ENCODE measurements around the gene RGS10. TPM values are rescaled to one million over a fixed set of nuclear protein-coding genes. Genes with fewer than 3 reads are reported as not detected.
A peak's percentile ranks its signal among the peaks of the same experiment; 100 is the strongest.
"Not testable (repeated sequence)": the region's sequence is repeated elsewhere in the genome, so short reads cannot be mapped to it uniquely, and the experiment has no call there.

Gene RGS10
- total RNA-seq (2014; rRNA removed; shearing (Covaris generic)), result 21.5 and 22.9 TPM in 2 replicates

GRCh38 chr10:119542357-119542987 lies at the start of gene RGS10:
RGS10 (minus strand) TSS chr10:119542719; CDS start chr10:119542638, 81 bp downstream.
- DNase-seq (ENCODE audit: low read depth), result peak; percentile 71

- no peak for DNase-seq (ENCODE audit: low read depth)
Measured at GRCh38 chr10:119588071-119588470, 45.6 kb upstream of the RGS10 start.

GRCh38 chr10:119578355-119578754 lies 35.8 kb upstream of the RGS10 start:
- DNase-seq (ENCODE audit: low read depth), result no peak

- no peak for DNase-seq (ENCODE audit: low read depth)
Measured at GRCh38 chr10:119575991-119576390, 33.5 kb upstream of the RGS10 start.

GRCh38 chr10:119575506-119575905 lies 33.0 kb upstream of the RGS10 start:
- peak; percentile 14 for DNase-seq (ENCODE audit: low read depth)

GRCh38 chr10:119567978-119568377 lies 25.5 kb upstream of the RGS10 start:
- DNase-seq (ENCODE audit: low read depth), result no peak

GRCh38 chr10:119562097-119562496 lies 19.6 kb upstream of the RGS10 start:
- no peak for DNase-seq (ENCODE audit: low read depth)

- not testable (repeated sequence) for DNase-seq (ENCODE audit: low read depth)
Measured at GRCh38 chr10:119559511-119559910, 17.0 kb upstream of the RGS10 start.

- not testable (repeated sequence) for DNase-seq (ENCODE audit: low read depth)
Measured at GRCh38 chr10:119556081-119556480, 13.6 kb upstream of the RGS10 start.

- no peak for DNase-seq (ENCODE audit: low read depth)
Measured at GRCh38 chr10:119555178-119555784, 12.8 kb upstream of the RGS10 start.

- no peak for DNase-seq (ENCODE audit: low read depth)
Measured at GRCh38 chr10:119550827-119551226, 8.3 kb upstream of the RGS10 start.

GRCh38 chr10:119549247-119549999 lies 6.9 kb upstream of the RGS10 start:
- DNase-seq (ENCODE audit: low read depth), result no peak

- DNase-seq (ENCODE audit: low read depth), result peak; percentile 31
Measured at GRCh38 chr10:119546009-119546408, 3.5 kb upstream of the RGS10 start.

- no peak for DNase-seq (ENCODE audit: low read depth)
Measured at GRCh38 chr10:119545310-119545709, 2.8 kb upstream of the RGS10 start.

- no peak for DNase-seq (ENCODE audit: low read depth)
Measured at GRCh38 chr10:119543814-119544642, 1.5 kb upstream of the RGS10 start.

GRCh38 chr10:119542988-119543813 lies 682 bp upstream of the RGS10 start:
- DNase-seq (ENCODE audit: low read depth), result peak; percentile 33

GRCh38 chr10:119541459-119542356 lies 811 bp downstream of the RGS10 start:
- DNase-seq (ENCODE audit: low read depth), result no peak

GRCh38 chr10:119541046-119541445 lies 1.5 kb downstream of the RGS10 start:
- no peak for DNase-seq (ENCODE audit: low read depth)

GRCh38 chr10:119540038-119540437 lies 2.5 kb downstream of the RGS10 start:
- DNase-seq (ENCODE audit: low read depth), result no peak

- no peak for DNase-seq (ENCODE audit: low read depth)
Measured at GRCh38 chr10:119539359-119539825, 3.1 kb downstream of the RGS10 start.
